ENCODE data around the gene ABTB1.

- TF ChIP-seq POLR2A (IDR thresholded peaks at IDR 0.05) (no peak), CTCF (IDR thresholded peaks at IDR 0.05) (no peak), POLR2AphosphoS5 (IDR thresholded peaks at IDR 0.05) (no peak)
Observed at GRCh38 chr3:127624063-127624462, 48.7 kb upstream of the ABTB1 start.

All from sigmoid colon (tissue), 4 donors.